Measurements from ENCODE around the gene ADGRG4. TPM values are rescaled to one million over a fixed set of nuclear protein-coding genes. Genes with fewer than 3 reads are reported as not detected.
"Not testable (repeated sequence)": the region's sequence is repeated elsewhere in the genome, so short reads cannot be mapped to it uniquely, and the experiment has no call there.

Gene ADGRG4, protein sequence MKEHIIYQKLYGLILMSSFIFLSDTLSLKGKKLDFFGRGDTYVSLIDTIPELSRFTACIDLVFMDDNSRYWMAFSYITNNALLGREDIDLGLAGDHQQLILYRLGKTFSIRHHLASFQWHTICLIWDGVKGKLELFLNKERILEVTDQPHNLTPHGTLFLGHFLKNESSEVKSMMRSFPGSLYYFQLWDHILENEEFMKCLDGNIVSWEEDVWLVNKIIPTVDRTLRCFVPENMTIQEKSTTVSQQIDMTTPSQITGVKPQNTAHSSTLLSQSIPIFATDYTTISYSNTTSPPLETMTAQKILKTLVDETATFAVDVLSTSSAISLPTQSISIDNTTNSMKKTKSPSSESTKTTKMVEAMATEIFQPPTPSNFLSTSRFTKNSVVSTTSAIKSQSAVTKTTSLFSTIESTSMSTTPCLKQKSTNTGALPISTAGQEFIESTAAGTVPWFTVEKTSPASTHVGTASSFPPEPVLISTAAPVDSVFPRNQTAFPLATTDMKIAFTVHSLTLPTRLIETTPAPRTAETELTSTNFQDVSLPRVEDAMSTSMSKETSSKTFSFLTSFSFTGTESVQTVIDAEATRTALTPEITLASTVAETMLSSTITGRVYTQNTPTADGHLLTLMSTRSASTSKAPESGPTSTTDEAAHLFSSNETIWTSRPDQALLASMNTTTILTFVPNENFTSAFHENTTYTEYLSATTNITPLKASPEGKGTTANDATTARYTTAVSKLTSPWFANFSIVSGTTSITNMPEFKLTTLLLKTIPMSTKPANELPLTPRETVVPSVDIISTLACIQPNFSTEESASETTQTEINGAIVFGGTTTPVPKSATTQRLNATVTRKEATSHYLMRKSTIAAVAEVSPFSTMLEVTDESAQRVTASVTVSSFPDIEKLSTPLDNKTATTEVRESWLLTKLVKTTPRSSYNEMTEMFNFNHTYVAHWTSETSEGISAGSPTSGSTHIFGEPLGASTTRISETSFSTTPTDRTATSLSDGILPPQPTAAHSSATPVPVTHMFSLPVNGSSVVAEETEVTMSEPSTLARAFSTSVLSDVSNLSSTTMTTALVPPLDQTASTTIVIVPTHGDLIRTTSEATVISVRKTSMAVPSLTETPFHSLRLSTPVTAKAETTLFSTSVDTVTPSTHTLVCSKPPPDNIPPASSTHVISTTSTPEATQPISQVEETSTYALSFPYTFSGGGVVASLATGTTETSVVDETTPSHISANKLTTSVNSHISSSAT (N-terminal part only)
- not detected for total RNA-seq

DNA sequence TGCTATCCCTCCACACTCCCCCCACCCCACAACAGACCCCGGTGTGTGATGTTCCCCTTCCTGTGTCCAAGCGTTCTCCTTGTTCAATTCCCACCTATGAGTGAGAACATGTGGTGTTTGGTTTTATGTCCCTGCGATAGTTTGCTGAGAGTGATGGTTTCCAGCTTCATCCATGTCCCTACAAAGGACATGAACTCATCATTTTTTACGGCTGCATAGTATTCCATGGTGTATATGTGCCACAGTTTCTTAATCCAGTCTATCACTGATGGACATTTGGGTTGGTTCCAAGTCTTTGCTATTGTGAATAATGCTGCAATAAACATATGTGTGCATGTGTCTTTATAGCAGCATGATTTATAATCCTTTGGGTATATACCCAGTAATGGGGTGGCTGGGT is at the start of gene ADGRG4:
TSS of gene ADGRG4 (plus strand) at position 243 of the 400 bp plus-strand sequence. CDS start 7,815 bp downstream, outside the sequence.
- CTCF ChIA-PET; H3K4me3 Mint-ChIP-seq; H3K4me1 Mint-ChIP-seq (ENCODE audit: low read depth); H3K27ac Mint-ChIP-seq; POLR2A ChIA-PET; ATAC-seq; H3K9me3 Mint-ChIP-seq (ENCODE audit: insufficient read depth); DNase-seq; H3K27me3 Mint-ChIP-seq (ENCODE audit: low read depth); H3K36me3 Mint-ChIP-seq (ENCODE audit: low read depth): not testable (repeated sequence)

DNA sequence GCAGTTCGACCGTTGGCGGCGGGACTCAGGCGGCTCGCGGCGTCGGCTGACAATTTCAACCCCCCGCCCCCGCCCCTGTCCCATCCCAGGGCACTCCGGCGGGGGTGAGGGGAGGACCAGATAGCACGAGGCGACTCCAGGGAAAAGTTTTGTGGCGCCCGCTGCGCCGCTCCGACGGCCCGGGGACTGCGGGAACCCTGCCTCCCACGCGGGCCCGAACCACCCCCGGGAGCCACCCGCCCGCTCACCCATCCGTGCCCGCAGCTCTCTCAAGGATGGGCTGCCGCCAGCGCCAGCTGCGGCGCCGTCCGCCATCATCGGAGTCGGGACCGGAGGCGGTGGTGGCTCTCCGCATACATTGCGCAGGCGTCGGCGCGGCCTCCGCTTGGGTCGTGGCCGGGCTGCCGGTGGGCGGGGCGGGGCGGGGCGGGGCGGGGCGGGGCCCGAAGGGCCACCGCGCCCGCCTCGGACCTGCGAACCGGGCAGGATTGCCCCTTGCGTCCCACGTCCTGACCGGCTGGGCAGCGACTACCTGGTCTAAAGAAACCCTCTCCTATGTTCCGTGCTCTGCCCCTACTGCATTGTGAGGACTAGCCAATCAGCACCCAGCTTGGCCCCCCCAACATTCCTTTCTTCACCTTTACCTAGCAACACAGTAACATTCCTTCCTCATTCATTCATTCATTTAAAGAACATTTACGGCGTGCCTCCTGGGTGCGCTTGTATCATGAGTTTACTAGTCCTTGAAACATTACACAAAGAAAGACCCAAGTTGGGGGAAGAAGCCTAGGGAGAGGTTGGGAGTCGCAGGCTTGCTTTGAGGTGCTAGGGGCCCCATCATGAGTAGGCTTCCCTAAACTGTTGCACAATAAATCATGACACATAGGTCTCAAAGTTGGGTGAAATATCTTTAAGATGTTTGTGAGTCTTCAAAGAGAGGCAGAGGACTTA is 49.4 kb upstream of the ADGRG4 start, which contains the start of gene MAP7D3:
TSS of gene MAP7D3 (minus strand) at position 360 of the 951 bp plus-strand sequence. CDS start at position 318, 42 bp downstream.
- no peaks in the 10 kb centered on the region for H3K27me3 Mint-ChIP-seq (ENCODE audit: low read depth)
- H3K4me3 Mint-ChIP-seq: peak within 1 kb of the TSS; percentile 85
- DNase-seq: peak; percentile 73
- ChIA-PET POLR2A (interaction anchor here (0.6 kb wide), 1 partner anchor 18 kb away, joined by 9 read pairs; no protein-coding TSS in a partner anchor), CTCF (no interaction called here)
- peak; percentile 95 for ATAC-seq
- H3K9me3 Mint-ChIP-seq (ENCODE audit: insufficient read depth): no peaks in the 10 kb centered on the region
- H3K4me1 Mint-ChIP-seq (ENCODE audit: low read depth): peaks cover 8% of the 10 kb centered on the region
- peak within 1 kb of the TSS; percentile 85 for H3K27ac Mint-ChIP-seq
- H3K36me3 Mint-ChIP-seq (ENCODE audit: low read depth): peaks cover 1% of the 10 kb centered on the region

DNA sequence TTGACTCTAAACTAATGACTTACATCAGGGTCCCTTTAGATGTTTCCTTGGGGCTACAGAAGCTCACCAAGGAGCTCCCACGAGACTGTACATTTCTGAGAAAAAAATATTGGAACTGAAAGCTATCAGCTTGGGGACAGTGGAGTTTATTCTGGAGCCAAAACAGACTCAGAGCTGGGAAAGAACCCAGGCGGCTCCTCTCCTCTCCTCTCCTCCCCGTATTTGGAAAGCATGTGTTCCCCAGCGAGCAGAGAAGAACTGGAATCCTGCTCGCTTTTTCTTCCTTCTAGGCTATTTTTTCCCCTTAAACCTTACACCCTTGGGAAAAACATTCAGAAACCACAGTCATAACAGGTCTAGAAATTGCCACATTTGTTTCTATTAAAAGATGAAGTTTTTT is 45.2 kb upstream of the ADGRG4 start:
- CTCF ChIA-PET: interaction anchor here (1.8 kb wide), 1 partner anchor 13 kb away, joined by 8 read pairs; no protein-coding TSS in a partner anchor
- DNase-seq (no peak), ATAC-seq (no peak)
- no peaks in the 10 kb centered on the region for H3K27me3 Mint-ChIP-seq (ENCODE audit: low read depth)
- H3K4me3 Mint-ChIP-seq: no peak overlapping the region
- peaks cover 23% of the 10 kb centered on the region for H3K4me1 Mint-ChIP-seq (ENCODE audit: low read depth)
- no peaks in the 10 kb centered on the region for H3K9me3 Mint-ChIP-seq (ENCODE audit: insufficient read depth)
- H3K27ac Mint-ChIP-seq: no peak overlapping the region
- POLR2A ChIA-PET: no interaction called here
- H3K36me3 Mint-ChIP-seq (ENCODE audit: low read depth): peaks cover 1% of the 10 kb centered on the region

DNA sequence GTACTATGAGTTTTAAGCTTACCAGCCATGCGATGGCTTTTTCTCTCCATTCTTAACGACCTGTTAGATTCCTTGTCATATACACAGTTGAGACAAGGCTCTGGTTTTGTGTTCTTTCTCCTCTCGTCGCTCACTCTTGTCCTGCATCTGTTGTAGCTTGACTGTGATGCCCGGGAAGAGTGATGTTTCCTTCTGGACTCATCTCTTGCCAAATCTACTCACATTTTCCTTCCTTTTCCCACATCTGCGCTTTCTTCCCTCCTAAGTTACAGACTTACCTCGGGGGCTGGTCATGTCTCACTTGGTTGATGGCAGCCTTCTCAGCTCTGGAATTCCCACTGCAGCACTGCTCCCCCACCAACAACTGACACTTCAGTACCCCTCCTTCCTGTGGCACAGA is 44.7 kb upstream of the ADGRG4 start:
- no peaks in the 10 kb centered on the region for H3K27me3 Mint-ChIP-seq (ENCODE audit: low read depth)
- DNase-seq (no peak), ATAC-seq (no peak)
- peaks cover 1% of the 10 kb centered on the region for H3K36me3 Mint-ChIP-seq (ENCODE audit: low read depth)
- POLR2A ChIA-PET: no interaction called here
- no peak overlapping the region for H3K4me3 Mint-ChIP-seq
- H3K27ac Mint-ChIP-seq: no peak overlapping the region
- no peaks in the 10 kb centered on the region for H3K9me3 Mint-ChIP-seq (ENCODE audit: insufficient read depth)
- CTCF ChIA-PET: interaction anchor here (1.8 kb wide), 1 partner anchor 12 kb away, joined by 8 read pairs; no protein-coding TSS in a partner anchor
- peaks cover 27% of the 10 kb centered on the region for H3K4me1 Mint-ChIP-seq (ENCODE audit: low read depth)

DNA sequence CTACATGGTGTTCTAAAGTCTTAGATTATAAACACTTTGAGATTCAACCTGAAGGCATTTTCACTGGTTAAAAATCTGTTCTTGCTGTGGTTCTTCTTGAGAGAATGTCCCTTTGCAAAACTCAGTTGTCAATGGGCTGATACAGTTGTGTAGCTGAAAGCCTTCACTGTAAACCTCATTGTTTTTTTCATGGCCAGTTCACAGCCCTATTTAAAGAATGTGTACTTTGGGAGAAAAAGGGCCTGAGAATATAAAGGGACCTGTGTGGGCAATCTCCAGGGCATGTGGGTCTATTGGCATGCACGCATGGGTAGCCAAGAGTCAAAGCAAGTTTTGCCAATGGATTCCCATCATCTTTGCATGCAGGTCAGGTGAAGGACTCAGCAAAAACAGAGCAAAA is 41.8 kb upstream of the ADGRG4 start:
- no peak for DNase-seq
- POLR2A ChIA-PET: no interaction called here
- no peak for ATAC-seq
- no peaks in the 10 kb centered on the region for H3K9me3 Mint-ChIP-seq (ENCODE audit: insufficient read depth)
- H3K4me1 Mint-ChIP-seq (ENCODE audit: low read depth): peaks cover 27% of the 10 kb centered on the region
- CTCF ChIA-PET: interaction anchor here (0.5 to 1.9 kb wide), 2 partner anchors 9 to 25 kb away, joined by 3 to 5 read pairs; no protein-coding TSS in a partner anchor
- no peaks in the 10 kb centered on the region for H3K36me3 Mint-ChIP-seq (ENCODE audit: low read depth)
- no peaks in the 10 kb centered on the region for H3K27me3 Mint-ChIP-seq (ENCODE audit: low read depth)
- peak overlapping the region; percentile 17 for H3K4me3 Mint-ChIP-seq
- peak overlapping the region; percentile 84 for H3K27ac Mint-ChIP-seq

DNA sequence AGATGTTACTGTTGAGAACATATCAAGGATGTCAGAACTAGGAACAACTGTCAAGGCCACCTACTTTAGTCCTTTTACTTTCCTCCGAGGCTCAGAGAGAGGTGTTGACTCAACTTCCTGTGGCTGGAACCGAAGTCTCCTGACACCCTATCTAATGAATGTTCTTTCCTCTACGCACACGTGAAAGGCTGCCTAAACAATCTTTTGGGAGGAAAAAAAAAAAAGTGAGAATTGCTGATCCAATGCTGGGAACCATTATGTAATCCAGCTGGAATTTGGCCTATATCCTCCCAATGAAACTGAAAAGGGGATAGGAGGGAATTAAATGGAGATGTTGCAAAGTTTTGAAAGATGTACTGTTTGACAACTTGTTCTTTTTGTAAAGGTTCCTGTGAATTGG is 41.2 kb upstream of the ADGRG4 start:
- POLR2A ChIA-PET: interaction anchor here (0.6 kb wide), 1 partner anchor 172 kb away, joined by 3 read pairs; no protein-coding TSS in a partner anchor
- H3K36me3 Mint-ChIP-seq (ENCODE audit: low read depth): no peaks in the 10 kb centered on the region
- CTCF ChIA-PET: interaction anchor here (1.9 kb wide), 1 partner anchor 9 kb away, joined by 5 read pairs; no protein-coding TSS in a partner anchor
- no peak overlapping the region for H3K4me3 Mint-ChIP-seq
- peaks cover 27% of the 10 kb centered on the region for H3K4me1 Mint-ChIP-seq (ENCODE audit: low read depth)
- peak; percentile 82 for ATAC-seq
- no peaks in the 10 kb centered on the region for H3K9me3 Mint-ChIP-seq (ENCODE audit: insufficient read depth)
- peak overlapping the region; percentile 84 for H3K27ac Mint-ChIP-seq
- peak; percentile 39 for DNase-seq
- H3K27me3 Mint-ChIP-seq (ENCODE audit: low read depth): no peaks in the 10 kb centered on the region

DNA sequence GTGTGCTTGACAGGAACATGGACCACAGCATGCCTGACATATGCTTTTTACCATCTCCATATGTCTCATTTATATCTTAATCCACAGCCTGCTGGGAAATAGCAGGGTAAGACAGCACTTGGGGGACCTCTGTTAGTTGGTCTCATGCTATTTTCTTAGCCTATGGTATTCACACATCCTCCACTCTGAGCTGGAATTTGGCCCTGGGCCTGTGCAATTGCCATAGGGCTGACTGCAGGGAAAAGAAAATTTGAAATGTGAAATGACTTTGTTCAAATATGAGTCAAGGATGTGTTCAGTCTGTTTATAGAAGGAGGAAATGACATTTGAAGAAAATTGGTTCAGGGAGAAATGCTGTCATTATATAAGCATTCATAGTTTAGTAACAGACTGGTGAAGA is 40.0 kb upstream of the ADGRG4 start:
- Mint-ChIP-seq H3K4me1 (ENCODE audit: low read depth) (peaks cover 27% of the 10 kb centered on the region), H3K4me3 (no peak overlapping the region), H3K27me3 (ENCODE audit: low read depth) (no peaks in the 10 kb centered on the region), H3K9me3 (ENCODE audit: insufficient read depth) (no peaks in the 10 kb centered on the region), H3K27ac (no peak overlapping the region), H3K36me3 (ENCODE audit: low read depth) (no peaks in the 10 kb centered on the region)
- ATAC-seq: no peak
- POLR2A ChIA-PET: no interaction called here
- CTCF ChIA-PET: no interaction called here
- DNase-seq: no peak

DNA sequence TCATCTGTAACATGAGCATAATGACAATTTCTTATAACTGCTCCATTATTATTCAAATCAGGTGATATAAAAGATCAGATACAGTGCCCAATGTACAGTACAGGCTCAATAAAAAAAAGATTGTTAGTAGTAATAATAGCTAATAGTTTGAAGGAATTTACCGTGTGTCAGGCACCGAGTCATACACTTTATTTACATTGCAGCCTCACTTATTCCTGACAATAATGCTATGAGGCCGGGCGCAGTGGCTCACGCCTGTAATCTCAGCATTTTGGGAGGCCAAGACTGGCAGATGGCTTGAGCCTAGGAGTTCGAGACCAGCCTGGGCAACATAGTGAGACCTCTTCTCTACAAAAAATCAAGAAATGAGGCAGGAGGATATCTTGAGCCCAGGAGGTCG is 39.4 kb upstream of the ADGRG4 start:
- ChIA-PET POLR2A (no interaction called here), CTCF (no interaction called here)
- no peak for ATAC-seq
- Mint-ChIP-seq H3K9me3 (ENCODE audit: insufficient read depth) (no peaks in the 10 kb centered on the region), H3K27me3 (ENCODE audit: low read depth) (no peaks in the 10 kb centered on the region), H3K4me3 (no peak overlapping the region), H3K36me3 (ENCODE audit: low read depth) (no peaks in the 10 kb centered on the region), H3K27ac (no peak overlapping the region), H3K4me1 (ENCODE audit: low read depth) (peaks cover 27% of the 10 kb centered on the region)
- no peak for DNase-seq

DNA sequence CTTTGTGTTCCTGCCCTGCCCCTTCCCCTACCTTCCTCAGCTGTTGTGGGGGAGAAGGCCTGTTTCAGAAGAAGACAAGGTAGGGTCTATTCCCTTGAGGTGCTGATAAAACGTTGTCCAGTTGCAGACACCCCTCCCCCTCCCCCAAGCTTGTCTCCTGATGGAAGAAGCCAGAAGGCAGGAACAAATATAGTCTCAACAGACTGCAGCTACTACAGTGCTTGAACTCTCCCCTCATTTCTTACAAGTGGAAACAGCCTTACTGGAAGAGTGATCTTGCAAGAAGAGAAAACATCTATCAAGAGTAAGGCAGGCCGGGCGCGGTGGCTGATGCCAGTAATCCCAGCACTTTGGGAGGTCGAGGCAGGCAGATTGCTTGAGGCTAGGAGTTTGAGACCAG is 38.5 kb upstream of the ADGRG4 start:
- ATAC-seq (no peak), DNase-seq (no peak)
- no peak overlapping the region for H3K27ac Mint-ChIP-seq
- H3K36me3 Mint-ChIP-seq (ENCODE audit: low read depth): no peaks in the 10 kb centered on the region
- POLR2A ChIA-PET: no interaction called here
- CTCF ChIA-PET: no interaction called here
- H3K4me3 Mint-ChIP-seq: no peak overlapping the region
- H3K27me3 Mint-ChIP-seq (ENCODE audit: low read depth): no peaks in the 10 kb centered on the region
- no peaks in the 10 kb centered on the region for H3K9me3 Mint-ChIP-seq (ENCODE audit: insufficient read depth)
- H3K4me1 Mint-ChIP-seq (ENCODE audit: low read depth): peaks cover 27% of the 10 kb centered on the region

DNA sequence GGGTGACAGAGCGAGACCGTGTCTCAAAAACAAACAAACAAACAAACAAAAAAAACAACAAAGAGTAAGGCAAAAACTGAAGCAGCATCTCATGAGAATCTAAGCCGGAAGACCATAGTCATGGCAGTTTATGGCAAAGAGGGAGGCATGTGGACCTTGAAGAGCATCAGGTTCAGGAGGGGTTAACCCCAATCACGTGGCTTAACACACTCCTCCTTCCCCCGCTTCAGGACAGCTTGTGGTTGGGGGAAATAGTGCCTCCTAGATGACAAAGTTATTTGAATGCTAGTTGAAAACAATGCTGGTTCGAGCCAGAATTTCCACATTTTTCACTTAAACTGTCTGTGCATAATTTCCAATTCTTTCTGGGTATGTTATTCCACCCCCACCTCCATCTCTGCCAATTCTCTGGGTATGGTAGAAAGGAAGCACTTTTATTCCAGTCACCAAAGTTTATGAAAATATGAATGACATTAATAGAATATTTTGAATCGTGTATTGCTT is 37.9 kb upstream of the ADGRG4 start:
- no peak overlapping the region for H3K4me3 Mint-ChIP-seq
- no peak overlapping the region for H3K27ac Mint-ChIP-seq
- CTCF ChIA-PET: no interaction called here
- H3K9me3 Mint-ChIP-seq (ENCODE audit: insufficient read depth): no peaks in the 10 kb centered on the region
- peaks cover 27% of the 10 kb centered on the region for H3K4me1 Mint-ChIP-seq (ENCODE audit: low read depth)
- H3K27me3 Mint-ChIP-seq (ENCODE audit: low read depth): no peaks in the 10 kb centered on the region
- no peak for ATAC-seq
- POLR2A ChIA-PET: no interaction called here
- H3K36me3 Mint-ChIP-seq (ENCODE audit: low read depth): no peaks in the 10 kb centered on the region
- DNase-seq: no peak

All from activated CD8-positive, alpha-beta T cell treated with anti-CD3 and anti-CD28 coated beads, Interleukin-2, amount 10 ng/mL, durations not matched to agents 7 days and 5 days (primary cell).